IPS-11a (cell line): ENCODE measurements around the gene LCN12.

ENCODE experiments used
- H3K4me3 ChIP-seq: one replicate; pipeline ENCODE4 v1.5.1; 2013; ENCODE audit warnings: low read depth, low read length, control low read depth

LCN12 gene

GRCh38 chr9:136951541-136952320 is at the start of gene LCN12:
TSS of gene LCN12 (plus strand) at chr9:136952273. CDS start at chr9:136952328, 55 bp downstream.
- no peak within 1 kb of the TSS for H3K4me3 ChIP-seq

- no peak overlapping the region for H3K4me3 ChIP-seq
Observed at GRCh38 chr9:136903041-136903554, 49.0 kb upstream of the LCN12 start.

- H3K4me3 ChIP-seq = no peak overlapping the region
Observed at GRCh38 chr9:136906266-136906665, 45.8 kb upstream of the LCN12 start.

- no peak overlapping the region for H3K4me3 ChIP-seq
Observed at GRCh38 chr9:136907011-136907914, 44.8 kb upstream of the LCN12 start.

GRCh38 chr9:136910197-136910900 is 41.7 kb upstream of the LCN12 start:
- no peak overlapping the region for H3K4me3 ChIP-seq

- no peak overlapping the region for H3K4me3 ChIP-seq
Observed at GRCh38 chr9:136910901-136911245, 41.2 kb upstream of the LCN12 start.

- no peak overlapping the region for H3K4me3 ChIP-seq
Observed at GRCh38 chr9:136913701-136914438, 38.2 kb upstream of the LCN12 start.

- no peak overlapping the region for H3K4me3 ChIP-seq
Observed at GRCh38 chr9:136915632-136916329, 36.3 kb upstream of the LCN12 start.

GRCh38 chr9:136916330-136917184 is 35.5 kb upstream of the LCN12 start:
- no peak overlapping the region for H3K4me3 ChIP-seq

GRCh38 chr9:136917902-136918301 is 34.2 kb upstream of the LCN12 start:
- H3K4me3 ChIP-seq = no peak overlapping the region

GRCh38 chr9:136920069-136920468 is 32.0 kb upstream of the LCN12 start:
- H3K4me3 ChIP-seq = no peak overlapping the region

GRCh38 chr9:136920734-136921231 is 31.3 kb upstream of the LCN12 start:
- no peak overlapping the region for H3K4me3 ChIP-seq

GRCh38 chr9:136921307-136921706 is 30.8 kb upstream of the LCN12 start:
- no peak overlapping the region for H3K4me3 ChIP-seq

GRCh38 chr9:136921718-136922117 is 30.4 kb upstream of the LCN12 start:
- no peak overlapping the region for H3K4me3 ChIP-seq

GRCh38 chr9:136922540-136922939 is 29.5 kb upstream of the LCN12 start:
- H3K4me3 ChIP-seq = no peak overlapping the region

GRCh38 chr9:136923881-136924280 is 28.2 kb upstream of the LCN12 start:
- H3K4me3 ChIP-seq = no peak overlapping the region

GRCh38 chr9:136925414-136926153 is 26.5 kb upstream of the LCN12 start:
- no peak overlapping the region for H3K4me3 ChIP-seq

GRCh38 chr9:136926154-136926704 is 25.8 kb upstream of the LCN12 start:
- no peak overlapping the region for H3K4me3 ChIP-seq
